Suprapubic skin (tissue), 3 donors: ENCODE data around the gene SPECC1L.

Source experiments
- CTCF ChIP-seq, 2 donors: fragments of 200-600 bp in 1 of 2; fragments of 450-650 bp in 1 of 2; sonication (generic) in 1 of 2; IDR thresholded peaks; one replicate each; pipeline ENCODE4 v1.5.1; 2016 to 2019; ENCODE audit warnings: antibody characterized with exemption in 2 of 2, mild to moderate bottlenecking in 1 of 2, moderate library complexity in 1 of 2
- EP300 ChIP-seq: sonication (generic); formaldehyde crosslinking; IDR thresholded peaks from one replicate; pipeline ENCODE4 v1.6.1; 2017; ENCODE audit warnings: antibody characterized with exemption
- POLR2A ChIP-seq, 2 donors: fragments of 450-650 bp; IDR thresholded peaks; one replicate each; pipeline ENCODE4 v1.6.1; 2017; ENCODE audit warnings: antibody characterized with exemption in 2 of 2, mild to moderate bottlenecking in 2 of 2, moderate library complexity in 2 of 2

- TF ChIP-seq CTCF (IDR thresholded peaks at IDR 0.05) = no peak
- TF ChIP-seq EP300 = no peak
- no peak for TF ChIP-seq POLR2A (IDR thresholded peaks at IDR 0.05)
Observed at GRCh38 chr22:24402460-24403192, 132.0 kb downstream of the SPECC1L start.
